Epithelial cell of proximal tubule (primary cell): Measurements from ENCODE around the gene ZNF75A. TPM values are rescaled to one million over a fixed set of nuclear protein-coding genes. Genes with fewer than 3 reads are reported as not detected.

Source experiments
- DNase-seq: peaks from one replicate; pipeline ENCODE4 v3.0.0-alpha.2; 2011; ENCODE audit warnings: low read depth
- H3K4me3 ChIP-seq: 2 replicates; pipeline ENCODE4 v1.5.1; 2011; ENCODE audit warnings: low read depth, mild to moderate bottlenecking, low read length
- CTCF ChIP-seq: conservative IDR thresholded peaks from 2 replicates; pipeline ENCODE4 v1.5.1; 2012; ENCODE audit warnings: low read depth, mild to moderate bottlenecking, low read length
- total RNA-seq: library from RNA; depleted of rRNA; stranded (reverse); fragments of >200 nt; gene quantifications from 2 replicates; pipeline ENCODE4 v1.2.3, GENCODE V29; 2015

Gene ZNF75A
- total RNA-seq, 1 donor from 2014 or later, result 12.9 TPM

GRCh38 chr16:3327514-3327913 is 22.2 kb downstream of the ZNF75A start:
- DNase-seq, result no peak
- H3K4me3 ChIP-seq, result no peak overlapping the region
- no peak for TF ChIP-seq CTCF

- no peak for TF ChIP-seq CTCF
These were observed 22.8 kb downstream of the ZNF75A start for GRCh38 chr16:3328104-3328503.

GRCh38 chr16:3328643-3329042 is 23.3 kb downstream of the ZNF75A start:
- no peak overlapping the region for H3K4me3 ChIP-seq
- TF ChIP-seq CTCF, result no peak
- no peak for DNase-seq

More at GRCh38 chr16:3328104-3328503, 22.8 kb downstream of the ZNF75A start:
- DNase-seq, result no peak
- no peak overlapping the region for H3K4me3 ChIP-seq

GRCh38 chr16:3346041-3346440 is 40.7 kb downstream of the ZNF75A start:
- no peak overlapping the region for H3K4me3 ChIP-seq
- no peak for TF ChIP-seq CTCF
- DNase-seq, result no peak

- TF ChIP-seq CTCF, result no peak
- DNase-seq, result no peak
- no peak overlapping the region for H3K4me3 ChIP-seq
These were observed 42.3 kb downstream of the ZNF75A start for GRCh38 chr16:3347586-3347985.

GRCh38 chr16:3348547-3349167 is 43.4 kb downstream of the ZNF75A start:
- no peak overlapping the region for H3K4me3 ChIP-seq
- no peak for DNase-seq
- TF ChIP-seq CTCF, result no peak

- DNase-seq, result no peak
- no peak overlapping the region for H3K4me3 ChIP-seq
- TF ChIP-seq CTCF, result no peak
These were observed 43.9 kb downstream of the ZNF75A start for GRCh38 chr16:3349175-3349574.
